ENCODE data around the gene KCNJ10.
A peak's percentile ranks its signal among the peaks of the same experiment; 100 is the strongest.

KCNJ10 gene

DNA sequence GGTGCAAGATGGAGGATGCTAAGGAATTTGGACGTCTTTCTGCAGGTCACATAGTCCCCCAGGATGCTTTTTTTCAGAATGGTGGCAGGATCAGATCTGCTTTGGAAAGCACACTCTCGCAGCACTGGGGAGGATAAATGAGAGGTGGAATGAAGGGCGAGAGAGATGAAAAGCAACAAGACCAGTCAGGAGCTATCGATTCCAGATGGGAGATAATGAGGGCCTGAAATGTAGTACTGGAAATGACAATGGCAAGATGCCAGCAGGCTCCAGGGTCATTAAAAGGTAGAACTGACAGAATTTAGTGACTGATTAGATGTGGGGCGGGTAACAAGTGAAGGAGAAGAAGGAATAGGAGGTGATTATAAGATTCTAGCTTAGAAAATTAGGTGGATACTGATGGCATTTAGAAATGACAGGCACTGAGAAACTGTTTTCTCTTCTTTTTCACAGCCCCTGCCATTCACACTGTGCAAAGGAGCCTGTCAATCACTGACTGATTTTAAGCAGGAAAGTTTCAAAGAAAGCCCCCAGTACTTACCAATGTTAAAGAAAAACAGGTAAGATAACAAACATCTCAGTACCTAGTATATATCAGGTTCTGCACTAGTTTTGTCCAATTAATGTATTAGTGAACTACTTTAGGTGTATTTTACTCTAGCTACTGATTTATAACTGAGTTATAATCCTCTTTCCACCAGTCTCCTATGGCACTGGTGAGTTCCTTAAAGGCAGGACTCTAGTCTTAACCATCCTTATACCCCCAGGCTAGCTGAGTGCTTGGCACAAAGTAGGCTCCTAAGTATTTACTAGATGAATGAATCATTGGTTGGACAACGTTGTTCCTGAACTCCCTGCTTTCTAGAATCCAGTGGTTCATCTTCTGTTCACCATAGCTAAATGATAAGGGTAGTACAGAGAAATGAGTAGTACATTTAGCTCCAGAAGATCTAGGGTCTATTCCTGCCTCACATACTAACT, 47.3 kb downstream of the KCNJ10 start:
- ATAC-seq = no peak

DNA sequence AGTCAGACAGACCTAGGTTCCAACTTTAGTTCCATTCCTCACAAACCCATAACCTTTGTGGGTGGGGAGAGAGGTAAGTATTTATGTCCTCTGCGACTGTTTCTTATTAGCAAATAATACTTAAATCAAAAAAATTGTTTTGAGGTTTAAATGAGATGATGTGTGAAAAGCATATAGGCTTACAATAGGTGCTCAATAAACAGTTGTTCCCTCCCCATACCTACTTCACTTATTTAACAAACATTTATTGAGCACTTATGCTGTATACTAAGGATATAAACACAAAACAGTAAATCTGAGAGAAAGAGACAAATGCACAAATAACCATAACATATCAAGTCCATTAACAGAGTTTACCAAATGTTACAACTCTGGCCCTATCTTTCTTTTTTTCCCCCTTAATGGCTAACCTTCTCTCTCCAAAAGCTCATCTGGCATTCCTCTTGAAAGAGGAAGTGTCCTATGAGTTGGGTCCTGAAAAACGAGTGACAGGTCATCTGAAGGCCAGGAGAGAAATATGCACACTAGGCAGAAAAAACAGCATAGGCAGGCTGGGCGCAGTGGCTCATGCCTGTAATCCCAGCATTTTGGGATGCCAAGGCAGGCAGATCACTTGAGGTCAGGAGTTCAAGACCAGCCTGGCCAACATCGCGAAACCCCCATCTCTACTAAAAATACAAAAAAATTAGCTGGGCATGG, 48.4 kb downstream of the KCNJ10 start:
- ATAC-seq = no peak

DNA sequence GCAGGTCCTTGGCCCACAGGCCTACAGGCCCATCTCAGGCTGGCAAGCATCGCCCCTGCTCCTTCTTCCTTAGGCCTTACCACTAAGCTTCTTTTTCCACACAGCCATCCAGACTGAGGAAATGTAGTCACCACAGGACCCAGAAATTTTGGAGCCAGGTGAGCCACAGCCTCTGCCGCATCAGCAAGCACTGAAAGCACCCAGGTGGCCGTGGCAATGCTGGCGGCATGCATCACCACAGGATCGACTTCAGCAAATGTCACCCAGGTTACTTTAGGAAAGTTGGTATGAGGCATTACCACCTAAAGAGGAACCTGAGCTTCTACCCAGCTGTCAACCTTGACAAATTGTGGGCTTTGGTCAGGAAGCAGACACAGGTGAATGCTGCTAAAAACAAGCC, 49.8 kb downstream of the KCNJ10 start:
- no peak for ATAC-seq

DNA sequence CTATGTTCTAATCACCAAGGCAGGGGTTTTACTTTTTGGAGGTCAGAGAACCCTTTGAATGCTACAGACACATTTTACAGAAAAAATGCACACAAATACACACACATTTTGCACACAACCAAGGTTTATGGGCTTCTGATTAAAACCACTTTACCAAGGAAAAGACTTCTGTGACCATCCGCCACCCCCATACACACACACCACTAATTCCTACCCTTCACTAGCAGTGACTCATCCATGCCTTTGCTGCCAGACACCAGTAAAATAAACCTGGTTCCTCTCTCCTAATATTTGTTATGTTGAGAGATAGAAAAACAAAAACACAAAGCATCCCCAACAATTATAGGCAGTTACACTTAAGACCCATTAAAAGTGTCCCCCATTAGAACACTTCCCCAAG, 51.1 kb downstream of the KCNJ10 start:
- no peak for ATAC-seq

GRCh38 chr1:160018347-160018746, 51.6 kb downstream of the KCNJ10 start:
- ATAC-seq = no peak

- no peak for ATAC-seq
Observed at GRCh38 chr1:160017592-160017991, 52.4 kb downstream of the KCNJ10 start.

GRCh38 chr1:160011781-160012180, 58.2 kb downstream of the KCNJ10 start:
- no peak for ATAC-seq

GRCh38 chr1:160009801-160010200, 60.2 kb downstream of the KCNJ10 start:
- ATAC-seq = no peak

- ATAC-seq = no peak
Observed at GRCh38 chr1:160009081-160009480, 60.9 kb downstream of the KCNJ10 start.

GRCh38 chr1:160007577-160008200, 62.3 kb downstream of the KCNJ10 start:
- no peak for ATAC-seq

- peak; percentile 72 to 83 for ATAC-seq
Observed at GRCh38 chr1:160006312-160006940, 63.5 kb downstream of the KCNJ10 start.

DNA sequence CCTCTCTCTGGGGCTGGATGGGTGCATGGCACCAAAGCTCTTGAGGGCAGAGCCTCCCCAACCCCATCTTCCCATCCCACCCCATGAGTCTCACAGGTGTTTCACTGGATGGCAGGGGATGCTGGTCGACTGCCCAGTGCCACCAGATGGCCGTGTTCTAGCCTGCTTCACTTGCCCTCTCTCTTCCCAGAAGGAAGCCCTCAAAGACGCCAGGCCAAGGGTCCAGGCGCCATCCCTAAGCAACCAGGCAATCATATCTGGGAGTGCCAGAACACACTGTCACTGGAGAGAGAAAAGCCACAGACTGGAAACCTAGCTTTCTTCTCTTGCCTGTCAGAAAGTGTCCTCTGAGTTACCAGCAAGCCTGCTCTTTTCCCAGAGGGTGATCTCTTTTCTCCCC, 64.9 kb downstream of the KCNJ10 start:
- ATAC-seq = no peak

DNA sequence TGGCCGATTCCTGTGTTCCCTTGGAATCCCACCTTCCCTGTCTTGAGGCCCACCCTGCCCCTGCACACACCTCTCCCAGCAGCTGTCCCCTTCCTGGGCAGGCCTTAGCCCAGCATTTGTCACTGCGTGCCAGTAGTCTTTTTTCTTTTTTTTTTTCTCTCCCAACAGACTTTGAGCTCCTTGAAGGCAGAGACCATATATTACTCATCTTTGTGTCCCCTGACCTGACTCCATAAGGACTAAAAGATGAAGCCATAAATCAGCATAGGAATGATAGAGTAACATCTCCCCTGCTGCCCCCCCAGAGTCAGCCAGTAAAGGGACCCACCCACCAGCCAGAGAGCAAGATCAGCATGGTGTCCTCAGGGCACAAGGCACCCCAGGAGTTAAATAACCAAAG, 65.5 kb downstream of the KCNJ10 start:
- ATAC-seq = no peak

GRCh38 chr1:160004001-160004400, 66.0 kb downstream of the KCNJ10 start:
- no peak for ATAC-seq

GRCh38 chr1:160001440-160001839, 68.5 kb downstream of the KCNJ10 start:
- no peak for ATAC-seq

GRCh38 chr1:159999204-159999603, 70.8 kb downstream of the KCNJ10 start:
- ATAC-seq = no peak

- ATAC-seq = no peak
Observed at GRCh38 chr1:159996653-159997052, 73.3 kb downstream of the KCNJ10 start.

DNA sequence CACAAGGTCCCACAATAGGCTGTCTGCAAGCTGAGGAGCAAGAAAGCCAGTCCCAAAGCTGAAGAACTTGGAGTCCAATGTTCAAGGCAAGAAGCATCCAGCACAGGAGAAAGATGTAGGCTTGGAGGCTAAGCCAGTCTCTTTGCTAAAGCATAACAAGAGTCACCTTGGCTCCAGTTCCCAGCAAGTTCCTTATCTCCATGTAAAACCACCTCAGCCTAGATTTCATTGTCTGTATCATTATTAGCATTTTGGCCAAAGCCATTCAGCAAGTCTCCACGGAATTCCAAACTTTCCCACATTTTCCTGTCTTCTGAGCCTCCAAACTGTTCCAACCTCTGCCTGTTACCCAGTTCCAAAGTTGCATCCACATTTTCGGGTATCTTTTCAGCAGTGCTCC, 75.1 kb downstream of the KCNJ10 start:
- ATAC-seq = no peak

DNA sequence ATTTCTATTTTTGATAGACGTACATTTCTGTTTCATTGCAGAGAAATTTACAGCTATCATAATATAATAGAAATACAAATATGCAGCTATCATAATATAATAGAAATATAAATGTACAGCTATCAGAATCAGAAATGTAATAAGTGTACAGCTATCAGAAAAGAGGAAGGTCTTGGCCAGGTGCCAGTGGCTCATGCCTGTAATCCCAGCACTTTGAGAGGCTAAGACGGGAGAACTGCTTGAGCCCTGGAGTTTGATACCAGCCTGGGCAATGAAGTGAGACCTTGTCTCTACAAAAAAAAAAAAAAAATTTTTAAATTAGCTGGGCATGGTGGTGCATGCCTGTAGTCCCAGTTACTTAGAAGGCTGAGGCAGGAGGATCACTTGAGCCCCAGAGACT, 76.0 kb downstream of the KCNJ10 start:
- ATAC-seq = no peak

- no peak for ATAC-seq
Observed at GRCh38 chr1:159992161-159992560, 77.8 kb downstream of the KCNJ10 start.

- ATAC-seq = peak in 1 of 2 donors; percentile 33
Observed at GRCh38 chr1:159991513-159991912, 78.4 kb downstream of the KCNJ10 start.

DNA sequence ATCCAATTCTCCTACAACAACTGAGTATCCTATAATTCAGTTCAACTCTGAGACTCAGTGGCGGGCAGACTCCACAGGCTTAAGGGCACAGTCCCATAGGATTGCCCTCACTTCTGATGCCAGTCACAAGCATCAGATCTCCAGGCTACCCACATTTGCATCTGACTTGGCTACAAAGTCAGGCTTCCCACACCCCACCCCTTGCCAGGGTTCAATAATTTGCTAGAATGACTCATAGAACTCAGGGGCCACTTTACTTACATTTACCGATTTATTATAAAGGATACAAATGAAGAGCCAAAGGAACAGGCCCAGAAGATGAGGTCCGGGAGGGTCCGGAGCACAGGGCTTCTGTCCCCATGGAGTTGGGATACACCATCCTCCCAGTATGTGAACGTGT, 80.0 kb downstream of the KCNJ10 start:
- ATAC-seq = no peak

DNA sequence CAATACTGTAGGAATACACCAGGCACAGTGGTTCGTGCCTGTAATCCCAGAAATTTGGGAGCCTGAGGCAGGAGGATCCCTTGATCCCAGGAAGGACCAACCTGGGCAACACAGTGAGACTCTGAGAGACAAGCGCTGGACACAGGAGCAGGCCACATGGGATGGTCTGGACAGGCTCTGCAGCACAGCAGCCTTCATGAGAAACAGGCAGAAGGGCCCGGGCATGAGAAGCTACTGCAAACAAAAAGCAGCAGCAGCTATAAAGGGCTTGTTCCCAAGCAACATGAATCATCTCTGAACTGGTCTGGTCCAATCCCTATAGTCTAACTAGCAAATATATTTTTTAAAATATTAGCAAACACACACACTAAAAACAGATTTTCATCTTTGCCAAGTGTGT, 80.4 kb downstream of the KCNJ10 start:
- ATAC-seq = no peak

Data from activated CD4-positive, CD25-positive, alpha-beta regulatory T cell treated with anti-CD3 and anti-CD28 coated beads, Interleukin-2, amount 50 U/mL, for 24 hours (primary cell).